GM12864 (cell line): ENCODE data around the gene PPP3CB.

Experiments used
- DNase-seq: peaks from one replicate; pipeline ENCODE4 v3.0.0-alpha.2; 2011; ENCODE audit warnings: low read depth
- H3K4me3 ChIP-seq: 2 replicates; pipeline ENCODE4 v1.5.1; 2011; ENCODE audit warnings: mild to moderate bottlenecking, low read depth, low read length, control low read depth
- TF ChIP-seq, protein P1 (sequence below): IDR thresholded peaks from 2 replicates; pipeline ENCODE4 v1.5.1; 2011; ENCODE audit warnings: low read depth, mild to moderate bottlenecking, moderate library complexity, low read length, control low read depth, inconsistent platforms; ENCODE audit errors: missing control alignments

Gene PPP3CB

DNA sequence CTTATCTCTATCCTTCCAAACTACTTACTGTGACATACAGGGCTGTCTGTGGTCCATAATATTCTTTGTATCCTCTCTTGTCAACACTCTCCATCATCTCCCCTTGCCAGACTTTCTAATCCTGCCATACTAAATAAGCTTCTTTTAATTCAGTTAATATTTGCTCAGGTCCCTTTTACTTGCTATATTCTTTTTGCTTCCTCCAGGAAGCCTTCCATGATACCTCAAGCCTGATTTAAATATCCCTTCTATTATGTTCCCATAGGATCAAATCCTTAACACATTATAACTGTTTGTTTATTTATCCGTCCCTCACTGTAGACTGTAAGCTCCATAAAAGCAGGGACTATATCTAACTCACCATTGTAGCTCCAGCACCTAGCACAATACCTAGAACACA, 7.2 kb upstream of the PPP3CB start:
- TF ChIP-seq, protein P1, sequence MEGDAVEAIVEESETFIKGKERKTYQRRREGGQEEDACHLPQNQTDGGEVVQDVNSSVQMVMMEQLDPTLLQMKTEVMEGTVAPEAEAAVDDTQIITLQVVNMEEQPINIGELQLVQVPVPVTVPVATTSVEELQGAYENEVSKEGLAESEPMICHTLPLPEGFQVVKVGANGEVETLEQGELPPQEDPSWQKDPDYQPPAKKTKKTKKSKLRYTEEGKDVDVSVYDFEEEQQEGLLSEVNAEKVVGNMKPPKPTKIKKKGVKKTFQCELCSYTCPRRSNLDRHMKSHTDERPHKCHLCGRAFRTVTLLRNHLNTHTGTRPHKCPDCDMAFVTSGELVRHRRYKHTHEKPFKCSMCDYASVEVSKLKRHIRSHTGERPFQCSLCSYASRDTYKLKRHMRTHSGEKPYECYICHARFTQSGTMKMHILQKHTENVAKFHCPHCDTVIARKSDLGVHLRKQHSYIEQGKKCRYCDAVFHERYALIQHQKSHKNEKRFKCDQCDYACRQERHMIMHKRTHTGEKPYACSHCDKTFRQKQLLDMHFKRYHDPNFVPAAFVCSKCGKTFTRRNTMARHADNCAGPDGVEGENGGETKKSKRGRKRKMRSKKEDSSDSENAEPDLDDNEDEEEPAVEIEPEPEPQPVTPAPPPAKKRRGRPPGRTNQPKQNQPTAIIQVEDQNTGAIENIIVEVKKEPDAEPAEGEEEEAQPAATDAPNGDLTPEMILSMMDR = no peak
- H3K4me3 ChIP-seq = no peak overlapping the region
- no peak for DNase-seq

GRCh38 chr10:73501651-73502050, 5.8 kb upstream of the PPP3CB start:
- no peak for DNase-seq
- H3K4me3 ChIP-seq = no peak overlapping the region
- TF ChIP-seq, protein P1 = no peak

DNA sequence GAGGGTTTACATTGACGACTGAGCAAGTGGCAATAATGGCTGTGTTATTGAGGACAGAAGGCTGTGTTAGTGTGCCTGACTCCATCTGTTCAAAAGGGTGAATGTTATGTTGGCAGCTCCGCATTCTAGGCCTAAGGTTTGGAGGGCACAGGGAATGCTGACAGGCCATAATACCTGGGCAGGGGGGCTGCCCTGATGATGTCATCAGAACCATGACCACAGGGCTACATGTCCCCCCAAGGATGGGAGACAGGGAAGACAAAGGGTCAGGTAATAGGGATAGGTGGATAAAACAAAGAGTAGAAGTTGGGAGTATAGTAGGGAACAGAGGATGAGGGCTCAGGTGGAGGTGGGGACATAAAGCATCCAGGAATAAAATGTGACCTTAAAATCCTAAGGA, 1.8 kb upstream of the PPP3CB start:
- H3K4me3 ChIP-seq = no peak overlapping the region
- DNase-seq = no peak
- TF ChIP-seq, protein P1 = no peak

- H3K4me3 ChIP-seq = peak overlapping the region; percentile 94
Measured at GRCh38 chr10:73495226-73495883, 469 bp downstream of the PPP3CB start.

DNA sequence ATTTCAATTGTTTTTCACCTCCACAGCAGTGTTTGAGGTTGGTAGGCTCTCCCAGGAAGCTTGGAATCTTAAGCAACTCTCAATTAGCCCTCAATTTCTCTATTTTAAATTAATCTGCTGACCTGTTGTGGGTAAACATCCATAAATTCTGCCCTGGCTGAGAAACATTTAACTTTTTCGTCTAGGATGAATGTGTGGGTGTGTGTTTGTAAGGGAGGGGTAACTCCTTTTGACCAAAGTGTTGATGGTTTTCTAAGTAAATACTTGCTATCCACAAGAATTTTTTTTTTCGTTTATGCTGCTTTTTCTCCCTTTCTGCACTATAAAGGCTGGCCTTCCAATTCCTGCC, 973 bp downstream of the PPP3CB start:
- H3K4me3 ChIP-seq = peak overlapping the region; percentile 94
- TF ChIP-seq, protein P1 = no peak
- no peak for DNase-seq

More at GRCh38 chr10:73495226-73495883, 469 bp downstream of the PPP3CB start:
- TF ChIP-seq, protein P1 = no peak
- DNase-seq = peak; percentile 81

GRCh38 chr10:73494213-73494612, 1.6 kb downstream of the PPP3CB start:
- H3K4me3 ChIP-seq = peak overlapping the region; percentile 94; the same call in 1 of the 2 replicates
- TF ChIP-seq, protein P1 = no peak
- DNase-seq = no peak

- no peak overlapping the region; the same call in 1 of the 2 replicates for H3K4me3 ChIP-seq
- no peak for DNase-seq
- TF ChIP-seq, protein P1 = no peak
Measured at GRCh38 chr10:73493781-73494180, 2.0 kb downstream of the PPP3CB start.
